Right atrium auricular region (tissue), 2 donors: ENCODE data around the gene JCAD. TPM values are rescaled to one million over a fixed set of nuclear protein-coding genes. Genes with fewer than 3 reads are reported as not detected.
"Not testable (repeated sequence)": the region's sequence is repeated elsewhere in the genome, so short reads cannot be mapped to it uniquely, and the experiment has no call there.

Experiments
- DNase-seq: peaks from one replicate; pipeline ENCODE4 v3.0.0-alpha.2; 2019; ENCODE audit warnings: low spot score
- H3K27ac ChIP-seq, 2 donors: fragments of 200-600 bp; sonication (generic); 1 replicate in 1 of 2; 2 replicates in 1 of 2; pipeline ENCODE4 v1.5.1; 2016 to 2019
- H3K27me3 ChIP-seq, 2 donors: fragments of 200-600 bp; sonication (generic); one replicate each; pipeline versions ENCODE4 v1.5.1 to v1.6.0; 2017 to 2019
- H3K36me3 ChIP-seq: fragments of 200-600 bp; sonication (generic); one replicate; pipeline ENCODE4 v1.5.1; 2016
- H3K4me1 ChIP-seq, 2 donors: fragments of 200-600 bp; sonication (generic); one replicate each; pipeline versions ENCODE4 v1.5.1 to v1.6.0; 2017 to 2019
- H3K4me3 ChIP-seq, 2 donors: fragments of 200-600 bp; sonication (generic); 1 replicate in 1 of 2; 2 replicates in 1 of 2; pipeline ENCODE4 v1.5.1; 2017 to 2019; ENCODE audit warnings: mild to moderate bottlenecking in 1 of 2, moderate library complexity in 1 of 2
- H3K9me3 ChIP-seq, 2 donors: fragments of 200-600 bp; sonication (generic); one replicate each; pipeline ENCODE4 v1.5.1; 2019
- CTCF ChIP-seq, 2 donors: fragments of 200-600 bp; sonication (generic); IDR thresholded peaks; one replicate each; pipeline ENCODE4 v1.5.1; 2019; ENCODE audit warnings: antibody characterized with exemption in 2 of 2
- total RNA-seq, 2 donors: library from RNA; depleted of rRNA; stranded (reverse); fragments of >200 nt; gene quantifications; one replicate each; pipeline ENCODE4 v1.1.0, GENCODE V29; 2016

Gene JCAD
- total RNA-seq, 2 donors from 2014 or later: 34.1 to 39.8 TPM

GRCh38 chr10:30011956-30012647 lies 47.3 kb downstream of the JCAD start:
- no peak for TF ChIP-seq CTCF (IDR thresholded peaks at IDR 0.05)

GRCh38 chr10:30011396-30011795 lies 48.0 kb downstream of the JCAD start:
- no peaks in the 10 kb centered on the region for H3K27me3 ChIP-seq

More at GRCh38 chr10:30011956-30012647, 47.3 kb downstream of the JCAD start:
- Histone ChIP-seq H3K4me1 (peaks cover 0 to 45% of the 10 kb centered on the region in 2 donors), H3K4me3 (no peak overlapping the region), H3K36me3 (peaks cover 3% of the 10 kb centered on the region), H3K27ac (no peak overlapping the region), H3K27me3 (no peaks in the 10 kb centered on the region), H3K9me3 (no peaks in the 10 kb centered on the region)
- no peak for DNase-seq

GRCh38 chr10:30007406-30007805 lies 52.0 kb downstream of the JCAD start:
- H3K4me1 ChIP-seq: peaks cover 0 to 15% of the 10 kb centered on the region in 2 donors
- no peak for TF ChIP-seq CTCF (IDR thresholded peaks at IDR 0.05)
- no peaks in the 10 kb centered on the region for H3K36me3 ChIP-seq
- H3K4me3 ChIP-seq: no peak overlapping the region
- H3K9me3 ChIP-seq: no peaks in the 10 kb centered on the region
- H3K27ac ChIP-seq: no peak overlapping the region
- no peak for DNase-seq
- no peaks in the 10 kb centered on the region for H3K27me3 ChIP-seq

More at GRCh38 chr10:30011396-30011795, 48.0 kb downstream of the JCAD start:
- TF ChIP-seq CTCF (IDR thresholded peaks at IDR 0.05): no peak
- no peak overlapping the region for H3K4me3 ChIP-seq
- peaks cover 0 to 41% of the 10 kb centered on the region in 2 donors for H3K4me1 ChIP-seq
- no peak for DNase-seq
- H3K27ac ChIP-seq: no peak overlapping the region
- no peaks in the 10 kb centered on the region for H3K36me3 ChIP-seq
- H3K9me3 ChIP-seq: no peaks in the 10 kb centered on the region

GRCh38 chr10:30006410-30006809 lies 53.0 kb downstream of the JCAD start:
- H3K4me3 ChIP-seq: no peak overlapping the region
- no peak for DNase-seq
- H3K27ac ChIP-seq: no peak overlapping the region
- H3K36me3 ChIP-seq: no peaks in the 10 kb centered on the region
- H3K4me1 ChIP-seq: peaks cover 0 to 16% of the 10 kb centered on the region in 2 donors
- no peaks in the 10 kb centered on the region for H3K27me3 ChIP-seq
- no peak for TF ChIP-seq CTCF (IDR thresholded peaks at IDR 0.05)
- no peaks in the 10 kb centered on the region for H3K9me3 ChIP-seq

GRCh38 chr10:30005116-30005515 lies 54.3 kb downstream of the JCAD start:
- H3K4me3 ChIP-seq, DNase-seq, H3K36me3 ChIP-seq, H3K9me3 ChIP-seq, H3K27me3 ChIP-seq, H3K27ac ChIP-seq: not testable (repeated sequence)
- peaks cover 0 to 26% of the 10 kb centered on the region in 2 donors for H3K4me1 ChIP-seq

- Histone ChIP-seq H3K9me3 (no peaks in the 10 kb centered on the region), H3K4me1 (peaks cover 0 to 36% of the 10 kb centered on the region in 2 donors), H3K27ac (peak overlapping the region; percentile 78 to 83), H3K4me3 (no peak overlapping the region), H3K36me3 (no peaks in the 10 kb centered on the region), H3K27me3 (no peaks in the 10 kb centered on the region)
- peak; percentile 68 to 84 for TF ChIP-seq CTCF (IDR thresholded peaks at IDR 0.05)
- DNase-seq: peak; percentile 87
These were observed 56.7 kb downstream of the JCAD start for GRCh38 chr10:30002426-30003266.
